Activated CD8-positive, alpha-beta memory T cell treated with anti-CD3 and anti-CD28 coated beads, Interleukin-2, amount 50 U/mL, for 4 hours (primary cell): ENCODE results near the gene GRIP1.

ENCODE experiments used
- DNase-seq: peaks from one replicate; pipeline ENCODE4 v3.0.0-alpha.2; 2020

GRIP1 gene

GRCh38 chr12:66367015-66367667 lies 311.7 kb downstream of the GRIP1 start:
- no peak for DNase-seq

DNA sequence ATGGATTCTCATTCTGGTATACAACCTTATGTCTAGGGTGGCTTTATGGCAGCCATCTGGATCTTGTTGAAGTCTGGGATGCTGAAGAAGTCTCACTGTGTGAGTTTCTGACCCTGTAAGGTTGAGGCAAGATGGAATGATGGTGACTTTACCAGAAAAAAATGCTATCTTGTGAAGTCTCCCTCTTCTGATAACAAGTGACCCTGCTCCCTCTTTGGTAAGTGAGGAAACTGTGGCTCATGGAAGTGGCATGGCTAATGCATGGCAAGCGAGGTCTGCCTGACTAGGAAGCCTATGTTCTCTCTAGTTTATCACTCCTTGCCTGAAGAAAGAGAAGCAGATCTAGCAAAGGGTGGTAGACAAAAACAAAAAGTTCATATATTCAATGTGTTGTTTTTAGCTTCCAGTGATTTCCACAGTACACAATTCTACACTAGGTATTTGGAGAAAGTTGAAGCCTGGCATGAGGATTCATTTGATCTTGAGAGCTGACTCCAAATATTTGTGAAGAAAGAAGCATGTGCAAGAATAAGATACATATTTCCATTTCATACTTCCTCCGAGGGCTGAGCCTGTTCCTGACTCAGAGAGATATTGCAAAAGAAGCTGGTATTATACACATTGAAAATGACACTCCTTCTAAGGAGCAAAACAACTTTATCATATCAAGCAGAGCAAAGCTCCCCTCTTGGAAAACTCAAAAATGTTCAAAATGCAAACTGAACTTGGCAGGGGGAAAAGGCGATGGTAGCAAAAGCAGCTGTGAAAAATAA lies 313.0 kb downstream of the GRIP1 start:
- DNase-seq, result no peak

GRCh38 chr12:66361703-66362102 lies 317.2 kb downstream of the GRIP1 start:
- no peak for DNase-seq

DNA sequence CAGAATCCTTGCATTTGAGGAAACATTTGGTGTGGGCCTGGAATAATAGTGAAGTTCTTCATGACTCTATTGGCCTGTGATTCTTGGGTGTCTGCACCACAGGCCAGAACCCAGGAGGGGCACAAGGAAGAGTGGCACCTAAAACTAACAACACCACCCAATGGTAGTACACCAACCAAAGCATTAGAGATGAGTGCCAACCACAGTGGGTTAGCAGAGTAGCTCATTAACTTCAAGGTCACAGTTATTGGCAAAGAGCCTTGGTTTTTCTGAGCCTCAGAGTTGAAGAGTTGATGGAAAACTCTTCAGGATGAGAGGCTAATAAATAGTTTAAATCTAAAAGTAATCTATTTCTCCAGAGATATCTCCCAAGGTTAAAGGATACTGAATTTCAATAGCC lies 319.6 kb downstream of the GRIP1 start:
- DNase-seq, result no peak

DNA sequence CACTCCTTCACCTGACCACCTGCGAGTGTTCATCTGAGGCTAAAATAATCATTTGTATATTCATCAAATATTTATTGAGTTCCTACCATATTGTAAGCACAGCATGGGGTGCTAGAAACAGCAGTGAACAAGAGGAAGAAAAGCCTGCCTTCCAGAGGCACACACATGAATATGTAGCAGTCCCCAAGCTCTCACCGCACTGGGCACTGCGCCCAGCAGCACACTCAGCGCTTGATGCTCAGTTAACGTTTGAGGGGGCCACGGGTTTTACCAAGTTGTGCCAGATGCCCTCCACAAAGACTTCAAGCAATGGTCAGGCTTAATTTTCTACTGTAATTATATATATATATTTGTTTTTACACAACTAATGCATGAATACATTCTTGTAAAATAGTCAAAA lies 324.6 kb downstream of the GRIP1 start:
- no peak for DNase-seq

DNA sequence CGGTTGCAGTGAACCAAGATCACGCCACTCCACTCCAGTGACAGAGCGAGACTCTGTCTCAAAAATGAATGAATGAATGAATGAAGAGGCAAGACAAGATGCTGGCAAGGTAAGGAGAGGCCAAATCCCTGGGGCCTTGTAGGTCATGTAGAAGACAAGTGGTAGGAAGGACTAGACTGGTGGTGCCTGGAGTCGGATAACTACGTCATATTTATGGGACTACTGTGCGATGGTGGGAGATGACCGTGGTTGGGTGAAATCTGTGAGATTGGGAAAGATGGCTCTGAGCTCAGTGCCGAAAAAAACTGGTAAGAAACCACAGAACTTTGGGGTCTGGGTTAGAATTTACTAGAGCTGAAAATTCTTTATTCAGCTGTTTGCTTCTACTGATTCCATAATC lies 326.0 kb downstream of the GRIP1 start:
- no peak for DNase-seq

DNA sequence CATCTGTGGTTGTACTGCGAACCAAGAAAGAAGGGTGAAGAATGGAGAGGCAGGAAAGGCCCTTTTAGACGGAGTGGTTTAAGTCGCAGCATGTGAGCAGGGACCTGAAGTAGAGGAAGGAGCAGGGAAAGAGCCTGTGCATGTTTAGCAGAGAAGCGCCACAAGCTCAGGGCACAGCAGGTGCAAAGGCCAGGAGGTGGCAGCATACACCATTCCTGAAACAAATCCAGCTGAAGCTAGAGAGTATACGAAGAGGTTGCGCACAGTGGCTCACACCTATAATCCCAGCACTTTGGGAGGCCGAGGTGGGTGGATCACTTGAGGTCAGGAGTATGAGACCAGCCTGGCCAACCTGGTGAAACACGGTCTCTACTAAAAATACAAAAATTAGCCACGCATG lies 326.7 kb downstream of the GRIP1 start:
- DNase-seq, result no peak

- DNase-seq, result no peak
Measured at GRCh38 chr12:66351301-66351700, 327.6 kb downstream of the GRIP1 start.

GRCh38 chr12:66345956-66346355 lies 332.9 kb downstream of the GRIP1 start:
- DNase-seq, result no peak

DNA sequence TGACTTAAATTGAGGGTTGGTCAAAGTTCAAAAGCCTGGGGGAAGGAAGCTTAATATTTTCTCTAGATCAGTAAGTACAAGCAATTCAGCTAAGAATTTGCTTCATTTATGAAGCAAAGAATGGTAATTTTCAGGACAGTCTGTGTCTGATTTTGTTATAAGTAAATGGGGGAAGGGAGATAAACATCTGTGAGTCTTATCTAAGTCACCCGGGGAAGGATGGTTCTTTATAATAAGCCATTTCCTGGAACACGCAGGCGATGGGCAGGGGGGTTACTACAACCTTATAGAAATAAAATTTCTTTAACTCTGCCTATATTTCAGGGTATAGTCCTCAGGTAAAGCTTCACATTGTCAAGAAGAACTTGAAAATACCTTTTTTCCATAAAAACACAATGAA lies 333.7 kb downstream of the GRIP1 start:
- no peak for DNase-seq

DNA sequence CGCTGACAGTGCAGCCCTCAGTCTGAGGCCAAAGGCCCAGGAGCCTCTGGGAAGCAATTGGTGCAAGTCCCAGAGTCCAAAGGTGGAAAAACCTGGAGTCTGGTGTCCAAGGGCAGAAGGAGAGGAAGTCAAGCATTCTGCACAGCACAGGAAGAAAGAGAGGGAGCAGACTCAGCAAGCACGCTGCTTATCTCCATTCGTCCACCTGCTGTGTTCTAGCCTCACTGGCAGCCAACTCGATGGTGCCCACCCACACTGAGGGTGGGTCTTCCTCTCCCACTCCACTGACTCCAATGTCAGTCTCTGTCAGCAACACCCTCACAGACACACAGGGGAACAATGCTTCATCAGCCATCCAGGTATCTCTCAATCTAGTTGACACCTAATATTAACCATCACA lies 337.8 kb downstream of the GRIP1 start:
- no peak for DNase-seq

DNA sequence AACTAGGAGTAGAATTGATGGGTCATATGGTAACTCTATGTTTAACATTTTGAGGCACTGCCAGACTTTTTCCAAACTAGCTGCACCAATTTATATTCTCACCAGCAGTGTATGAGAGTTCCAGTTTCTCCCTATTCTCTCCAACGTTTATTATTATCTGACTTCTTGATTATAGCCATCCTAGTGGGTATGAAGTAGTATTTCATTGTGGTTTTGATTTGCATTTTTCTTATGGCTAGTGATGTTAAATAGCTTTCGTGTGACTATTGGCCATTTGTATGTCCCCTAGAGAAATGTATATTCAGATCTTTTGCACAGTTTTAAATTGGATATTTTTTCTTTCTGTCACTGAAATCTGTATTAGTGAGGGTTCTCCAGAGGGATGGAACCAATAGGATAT lies 338.7 kb downstream of the GRIP1 start:
- DNase-seq, result no peak

DNA sequence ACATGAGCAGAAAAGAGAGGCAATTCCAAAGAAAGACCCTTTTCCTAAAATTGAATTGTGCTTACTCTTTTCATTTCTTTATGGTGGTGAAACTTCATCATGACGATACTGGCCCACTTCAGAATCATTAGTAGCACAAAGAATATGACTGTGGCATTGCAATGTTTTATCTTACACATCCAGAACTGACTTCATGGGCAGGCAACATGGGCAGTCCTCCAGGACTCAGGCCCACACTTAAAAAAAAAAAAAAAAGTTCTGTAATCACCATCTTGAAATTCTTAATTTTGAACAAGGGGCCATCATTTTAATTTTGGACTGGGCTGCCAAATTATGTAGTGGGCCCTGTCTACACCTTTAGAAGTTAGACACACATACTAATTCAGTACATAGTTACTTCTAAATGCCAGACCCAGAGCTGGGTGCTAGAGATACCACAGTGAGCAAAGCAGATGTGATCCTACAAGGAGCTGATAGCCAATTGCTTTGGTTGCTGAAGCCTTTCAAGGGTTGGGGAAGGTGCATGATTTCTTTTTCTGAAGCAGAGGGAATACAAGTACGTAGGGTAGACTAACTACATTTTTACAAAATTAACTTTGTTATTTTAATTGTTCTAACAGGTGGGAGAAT lies 341.4 kb downstream of the GRIP1 start:
- DNase-seq, result no peak

DNA sequence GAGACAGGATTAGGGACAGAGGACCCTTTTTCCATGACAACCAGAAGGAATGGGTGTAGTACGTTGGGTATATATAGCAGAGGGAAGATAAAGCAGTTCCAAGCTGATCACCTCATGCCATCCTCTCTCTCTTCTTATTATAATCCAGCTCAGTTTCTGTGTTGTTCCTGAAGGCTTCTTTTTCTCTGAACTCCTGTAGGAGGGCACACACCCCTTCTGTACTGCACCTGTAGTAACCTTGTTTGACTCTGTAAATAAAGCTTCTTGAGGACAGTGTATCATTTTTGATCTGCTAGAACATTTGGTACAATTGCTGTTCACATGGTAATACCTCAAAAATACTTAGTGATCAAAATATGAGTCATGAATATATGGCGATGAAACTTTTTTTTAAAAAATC lies 343.1 kb downstream of the GRIP1 start:
- no peak for DNase-seq

- DNase-seq, result no peak
Measured at GRCh38 chr12:66331814-66332213, 347.1 kb downstream of the GRIP1 start.

- no peak for DNase-seq
Measured at GRCh38 chr12:66331016-66331415, 347.9 kb downstream of the GRIP1 start.

GRCh38 chr12:66329941-66330340 lies 348.9 kb downstream of the GRIP1 start:
- no peak for DNase-seq

- DNase-seq, result no peak
Measured at GRCh38 chr12:66323017-66323416, 355.9 kb downstream of the GRIP1 start.

DNA sequence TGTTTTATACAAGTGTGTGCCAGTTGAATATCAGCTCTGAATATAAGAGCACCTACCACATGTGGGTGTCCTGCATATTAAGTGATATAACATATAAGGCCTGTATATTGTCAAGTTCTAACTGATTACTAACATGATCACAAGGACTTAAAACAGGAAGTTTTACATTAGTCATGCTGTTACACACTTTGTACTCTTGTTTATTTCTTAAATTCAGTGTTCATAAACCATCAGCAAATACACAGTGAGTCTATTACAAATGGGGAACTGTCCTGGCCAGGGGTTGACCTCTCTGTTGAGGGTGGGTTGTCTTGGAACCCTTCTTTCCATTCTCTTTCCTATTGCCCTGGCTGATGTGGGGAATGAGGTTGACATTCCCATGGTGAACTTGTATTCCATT lies 357.4 kb downstream of the GRIP1 start:
- DNase-seq, result no peak

GRCh38 chr12:66320996-66321395 lies 357.9 kb downstream of the GRIP1 start:
- no peak for DNase-seq

GRCh38 chr12:66319266-66319954 lies 359.5 kb downstream of the GRIP1 start:
- no peak for DNase-seq

DNA sequence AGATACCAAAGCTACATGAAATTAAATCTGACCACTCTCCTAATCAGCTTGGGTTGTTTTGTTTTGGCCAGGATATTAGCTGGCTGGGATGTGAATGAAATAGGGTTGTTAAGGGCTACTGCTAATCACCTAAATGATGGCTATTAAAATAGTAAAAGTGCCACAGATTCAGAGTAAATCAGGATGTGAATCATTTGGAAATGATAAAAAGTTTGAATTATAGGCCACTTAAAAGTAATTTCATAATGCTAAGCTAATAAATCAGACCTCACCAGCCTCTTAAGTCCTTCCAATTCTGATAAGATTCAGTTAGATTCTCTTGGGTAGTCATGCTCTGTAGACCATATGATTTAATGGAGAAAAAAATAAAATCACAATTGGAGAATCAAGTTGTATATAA lies 364.6 kb downstream of the GRIP1 start:
- no peak for DNase-seq

DNA sequence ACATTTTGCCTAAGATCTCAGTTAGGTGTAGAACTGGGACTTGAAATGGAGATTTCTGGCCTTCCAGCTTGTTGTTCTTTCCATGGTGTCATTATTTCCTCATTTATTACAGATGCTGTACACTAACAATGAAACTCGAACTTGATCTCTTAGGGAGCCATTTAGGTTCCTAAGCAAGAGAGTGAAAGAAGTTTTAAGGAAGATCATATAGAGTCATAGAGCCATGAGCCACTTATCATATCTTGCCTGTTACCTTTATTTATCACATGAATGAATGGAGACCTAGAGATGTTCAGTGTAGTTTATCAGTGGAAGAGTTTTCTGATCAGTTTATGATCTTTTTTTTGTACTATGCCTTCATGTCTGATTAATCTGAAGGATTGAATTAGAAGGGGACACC lies 366.7 kb downstream of the GRIP1 start:
- DNase-seq, result no peak

DNA sequence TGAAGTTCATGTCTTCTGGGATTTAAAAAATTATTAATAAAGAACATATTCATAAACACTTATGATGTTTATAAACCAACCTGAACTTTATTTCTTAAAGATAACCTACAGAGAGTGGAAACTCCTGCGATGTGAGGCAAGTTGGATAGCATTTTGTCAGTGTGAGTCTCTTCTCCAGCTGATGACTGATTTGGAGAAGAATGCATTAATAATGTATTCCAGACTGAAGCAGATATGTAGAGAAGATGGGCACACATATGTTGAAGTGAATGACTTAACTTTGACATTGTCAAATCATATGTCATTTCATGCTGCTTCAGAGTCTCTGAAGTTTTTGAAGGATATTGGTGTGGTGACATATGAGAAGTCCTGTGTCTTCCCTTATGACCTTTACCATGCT lies 369.3 kb downstream of the GRIP1 start:
- no peak for DNase-seq
